HL-60 (cell line): ENCODE measurements around the gene PTPRN2.

Experiments used
- DNase-seq, 2 experiments: peaks; one replicate each; pipeline ENCODE4 v3.0.0-alpha.2; 2010 to 2020; ENCODE audit warnings: low read depth in 1 of 2, low spot score in 1 of 2
- H3K27ac ChIP-seq: fragments of 250-450 bp; sonication (Bioruptor Pico); replicated peaks from 2 replicates; pipeline ENCODE4 v1.5.1; 2020; ENCODE audit warnings: mild to moderate bottlenecking, moderate library complexity
- H3K27me3 ChIP-seq: fragments of 250-450 bp; sonication (Bioruptor Pico); 2 replicates; pipeline ENCODE4 v1.5.1; 2021; ENCODE audit warnings: mild to moderate bottlenecking, moderate library complexity; ENCODE audit not compliant: insufficient read depth, poor library complexity, severe bottlenecking
- H3K4me3 ChIP-seq: replicated peaks from 2 replicates; pipeline ENCODE4 v1.5.1; 2011; ENCODE audit warnings: mild to moderate bottlenecking, control low read depth, low read length; ENCODE audit not compliant: insufficient read depth
- GABPA ChIP-seq: IDR thresholded peaks from 2 replicates; pipeline ENCODE4 v1.6.1; 2012; ENCODE audit warnings: low read depth
- POLR2AphosphoS5 ChIP-seq: IDR thresholded peaks from 2 replicates; pipeline ENCODE4 v1.6.1; 2012; ENCODE audit warnings: low read depth
- SPI1 ChIP-seq: IDR thresholded peaks from 2 replicates; pipeline ENCODE4 v1.6.1; 2012; ENCODE audit warnings: low read depth, mild to moderate bottlenecking, borderline replicate concordance
- TF ChIP-seq, protein P1 (sequence below): IDR thresholded peaks from 2 replicates; pipeline ENCODE4 v1.6.1; 2012; ENCODE audit warnings: low read depth; ENCODE audit not compliant: insufficient replicate concordance
- TF ChIP-seq, protein P2 (sequence below): IDR thresholded peaks from one replicate; pipeline ENCODE4 v1.5.1; 2011; ENCODE audit warnings: low read length, control low read depth, inconsistent platforms; ENCODE audit not compliant: insufficient read depth

The PTPRN2 gene

DNA sequence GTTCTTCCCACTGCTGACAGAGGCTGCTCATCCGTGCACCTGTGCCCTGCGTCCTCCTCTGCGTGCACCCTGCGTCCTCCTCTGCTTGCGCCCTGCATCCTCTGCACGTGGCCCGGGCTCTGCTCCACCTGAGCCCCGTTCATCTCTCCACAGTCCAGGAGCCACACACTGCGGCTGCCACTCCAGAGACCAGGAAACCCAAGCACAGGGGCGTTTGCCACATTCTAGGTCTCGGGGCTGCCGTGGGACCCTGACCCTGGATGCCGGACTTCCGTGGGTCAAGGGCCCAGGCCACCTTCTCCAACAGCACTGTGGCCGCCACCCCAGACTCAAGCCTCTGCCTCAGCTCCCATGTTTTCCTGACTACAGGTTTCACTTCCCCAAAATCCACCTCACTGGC is 460.4 kb downstream of the PTPRN2 start:
- no peaks in the 10 kb centered on the region for H3K27me3 ChIP-seq
- DNase-seq, result no peak
- TF ChIP-seq, protein P1, sequence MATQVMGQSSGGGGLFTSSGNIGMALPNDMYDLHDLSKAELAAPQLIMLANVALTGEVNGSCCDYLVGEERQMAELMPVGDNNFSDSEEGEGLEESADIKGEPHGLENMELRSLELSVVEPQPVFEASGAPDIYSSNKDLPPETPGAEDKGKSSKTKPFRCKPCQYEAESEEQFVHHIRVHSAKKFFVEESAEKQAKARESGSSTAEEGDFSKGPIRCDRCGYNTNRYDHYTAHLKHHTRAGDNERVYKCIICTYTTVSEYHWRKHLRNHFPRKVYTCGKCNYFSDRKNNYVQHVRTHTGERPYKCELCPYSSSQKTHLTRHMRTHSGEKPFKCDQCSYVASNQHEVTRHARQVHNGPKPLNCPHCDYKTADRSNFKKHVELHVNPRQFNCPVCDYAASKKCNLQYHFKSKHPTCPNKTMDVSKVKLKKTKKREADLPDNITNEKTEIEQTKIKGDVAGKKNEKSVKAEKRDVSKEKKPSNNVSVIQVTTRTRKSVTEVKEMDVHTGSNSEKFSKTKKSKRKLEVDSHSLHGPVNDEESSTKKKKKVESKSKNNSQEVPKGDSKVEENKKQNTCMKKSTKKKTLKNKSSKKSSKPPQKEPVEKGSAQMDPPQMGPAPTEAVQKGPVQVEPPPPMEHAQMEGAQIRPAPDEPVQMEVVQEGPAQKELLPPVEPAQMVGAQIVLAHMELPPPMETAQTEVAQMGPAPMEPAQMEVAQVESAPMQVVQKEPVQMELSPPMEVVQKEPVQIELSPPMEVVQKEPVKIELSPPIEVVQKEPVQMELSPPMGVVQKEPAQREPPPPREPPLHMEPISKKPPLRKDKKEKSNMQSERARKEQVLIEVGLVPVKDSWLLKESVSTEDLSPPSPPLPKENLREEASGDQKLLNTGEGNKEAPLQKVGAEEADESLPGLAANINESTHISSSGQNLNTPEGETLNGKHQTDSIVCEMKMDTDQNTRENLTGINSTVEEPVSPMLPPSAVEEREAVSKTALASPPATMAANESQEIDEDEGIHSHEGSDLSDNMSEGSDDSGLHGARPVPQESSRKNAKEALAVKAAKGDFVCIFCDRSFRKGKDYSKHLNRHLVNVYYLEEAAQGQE, result no peak
- TF ChIP-seq SPI1, result no peak
- no peak for TF ChIP-seq POLR2AphosphoS5
- TF ChIP-seq, protein P2, sequence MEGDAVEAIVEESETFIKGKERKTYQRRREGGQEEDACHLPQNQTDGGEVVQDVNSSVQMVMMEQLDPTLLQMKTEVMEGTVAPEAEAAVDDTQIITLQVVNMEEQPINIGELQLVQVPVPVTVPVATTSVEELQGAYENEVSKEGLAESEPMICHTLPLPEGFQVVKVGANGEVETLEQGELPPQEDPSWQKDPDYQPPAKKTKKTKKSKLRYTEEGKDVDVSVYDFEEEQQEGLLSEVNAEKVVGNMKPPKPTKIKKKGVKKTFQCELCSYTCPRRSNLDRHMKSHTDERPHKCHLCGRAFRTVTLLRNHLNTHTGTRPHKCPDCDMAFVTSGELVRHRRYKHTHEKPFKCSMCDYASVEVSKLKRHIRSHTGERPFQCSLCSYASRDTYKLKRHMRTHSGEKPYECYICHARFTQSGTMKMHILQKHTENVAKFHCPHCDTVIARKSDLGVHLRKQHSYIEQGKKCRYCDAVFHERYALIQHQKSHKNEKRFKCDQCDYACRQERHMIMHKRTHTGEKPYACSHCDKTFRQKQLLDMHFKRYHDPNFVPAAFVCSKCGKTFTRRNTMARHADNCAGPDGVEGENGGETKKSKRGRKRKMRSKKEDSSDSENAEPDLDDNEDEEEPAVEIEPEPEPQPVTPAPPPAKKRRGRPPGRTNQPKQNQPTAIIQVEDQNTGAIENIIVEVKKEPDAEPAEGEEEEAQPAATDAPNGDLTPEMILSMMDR, result no peak
- no peak for TF ChIP-seq GABPA
- H3K4me3 ChIP-seq, result no peak overlapping the region
- H3K27ac ChIP-seq, result no peak overlapping the region

DNA sequence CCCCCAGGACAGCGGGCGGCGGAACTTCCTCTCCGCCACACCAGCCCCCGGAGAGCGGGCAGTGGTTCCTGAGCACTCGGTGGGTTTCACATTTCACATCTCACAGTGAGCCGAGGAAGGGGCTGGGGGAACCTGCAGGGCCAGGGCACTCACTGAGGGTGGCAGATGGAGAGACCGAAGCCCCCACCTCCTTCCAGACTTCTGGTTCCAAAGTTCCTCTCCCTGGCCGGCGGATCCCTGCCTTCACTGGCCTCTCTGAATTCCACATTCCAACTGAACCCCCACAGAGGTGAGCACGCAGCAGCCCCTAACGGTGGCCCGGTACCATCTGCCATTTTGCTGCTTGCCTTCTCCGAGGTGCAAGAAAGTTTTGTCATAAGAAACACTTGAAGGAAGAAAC is 461.0 kb downstream of the PTPRN2 start:
- Histone ChIP-seq H3K27ac (no peak overlapping the region), H3K4me3 (no peak overlapping the region), H3K27me3 (no peaks in the 10 kb centered on the region)
- TF ChIP-seq POLR2AphosphoS5 (no peak), GABPA (no peak), SPI1 (no peak)
- TF ChIP-seq, protein P2, result no peak
- TF ChIP-seq, protein P1, result no peak
- DNase-seq, result no peak

- no peaks in the 10 kb centered on the region for H3K27me3 ChIP-seq
- TF ChIP-seq SPI1, result no peak
- TF ChIP-seq, protein P2, result no peak
- no peak for TF ChIP-seq POLR2AphosphoS5
- TF ChIP-seq, protein P1, result no peak
- TF ChIP-seq GABPA, result no peak
- H3K4me3 ChIP-seq, result no peak overlapping the region
Observed at GRCh38 chr7:158125721-158126120, 461.9 kb downstream of the PTPRN2 start.

More at GRCh38 chr7:158125721-158126120, 461.9 kb downstream of the PTPRN2 start:
- no peak for DNase-seq
- no peak overlapping the region for H3K27ac ChIP-seq
